Measurements from ENCODE around the gene EML4.

Gene EML4

GRCh38 chr2:42316910-42317309 is 147.8 kb downstream of the EML4 start:
- no peaks in the 10 kb centered on the region for H3K27me3 ChIP-seq (ENCODE audit: insufficient read depth, poor library complexity, severe bottlenecking)
- no peak for TF ChIP-seq GABPA (IDR thresholded peaks at IDR 0.05; ENCODE audit: low read depth)
- TF ChIP-seq, protein P1, sequence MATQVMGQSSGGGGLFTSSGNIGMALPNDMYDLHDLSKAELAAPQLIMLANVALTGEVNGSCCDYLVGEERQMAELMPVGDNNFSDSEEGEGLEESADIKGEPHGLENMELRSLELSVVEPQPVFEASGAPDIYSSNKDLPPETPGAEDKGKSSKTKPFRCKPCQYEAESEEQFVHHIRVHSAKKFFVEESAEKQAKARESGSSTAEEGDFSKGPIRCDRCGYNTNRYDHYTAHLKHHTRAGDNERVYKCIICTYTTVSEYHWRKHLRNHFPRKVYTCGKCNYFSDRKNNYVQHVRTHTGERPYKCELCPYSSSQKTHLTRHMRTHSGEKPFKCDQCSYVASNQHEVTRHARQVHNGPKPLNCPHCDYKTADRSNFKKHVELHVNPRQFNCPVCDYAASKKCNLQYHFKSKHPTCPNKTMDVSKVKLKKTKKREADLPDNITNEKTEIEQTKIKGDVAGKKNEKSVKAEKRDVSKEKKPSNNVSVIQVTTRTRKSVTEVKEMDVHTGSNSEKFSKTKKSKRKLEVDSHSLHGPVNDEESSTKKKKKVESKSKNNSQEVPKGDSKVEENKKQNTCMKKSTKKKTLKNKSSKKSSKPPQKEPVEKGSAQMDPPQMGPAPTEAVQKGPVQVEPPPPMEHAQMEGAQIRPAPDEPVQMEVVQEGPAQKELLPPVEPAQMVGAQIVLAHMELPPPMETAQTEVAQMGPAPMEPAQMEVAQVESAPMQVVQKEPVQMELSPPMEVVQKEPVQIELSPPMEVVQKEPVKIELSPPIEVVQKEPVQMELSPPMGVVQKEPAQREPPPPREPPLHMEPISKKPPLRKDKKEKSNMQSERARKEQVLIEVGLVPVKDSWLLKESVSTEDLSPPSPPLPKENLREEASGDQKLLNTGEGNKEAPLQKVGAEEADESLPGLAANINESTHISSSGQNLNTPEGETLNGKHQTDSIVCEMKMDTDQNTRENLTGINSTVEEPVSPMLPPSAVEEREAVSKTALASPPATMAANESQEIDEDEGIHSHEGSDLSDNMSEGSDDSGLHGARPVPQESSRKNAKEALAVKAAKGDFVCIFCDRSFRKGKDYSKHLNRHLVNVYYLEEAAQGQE (IDR thresholded peaks at IDR 0.05; ENCODE audit: insufficient replicate concordance, low read depth), result no peak
- no peak for TF ChIP-seq CTCF (IDR thresholded peaks at IDR 0.05; ENCODE audit: insufficient read depth, low read length)
- DNase-seq (ENCODE audit: low read depth in 1 of 2, low spot score in 1 of 2), result no peak
- H3K27ac ChIP-seq (replicated peaks), result no peak overlapping the region; the same call in 1 of the 2 replicates
- H3K4me3 ChIP-seq (replicated peaks; ENCODE audit: insufficient read depth, low read length), result no peak overlapping the region

DNA sequence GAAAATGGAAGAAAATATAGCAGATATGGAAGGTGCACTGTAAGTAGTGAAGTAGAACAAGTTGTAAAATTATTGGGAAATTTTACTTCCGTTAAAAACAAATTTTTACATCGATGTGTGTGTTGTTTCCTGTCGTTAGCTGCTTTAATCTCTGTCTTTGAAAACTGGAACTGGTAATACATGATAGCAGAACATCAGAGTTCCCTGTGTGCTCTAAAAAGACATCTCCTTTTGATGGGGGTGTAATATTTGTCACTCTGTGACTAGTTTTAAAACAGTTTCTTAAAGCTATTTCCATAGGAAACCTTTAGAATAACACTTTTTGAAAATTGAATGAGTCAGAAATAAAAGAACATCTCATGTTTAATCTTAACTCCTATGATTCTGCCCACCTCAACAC is 148.3 kb downstream of the EML4 start:
- Histone ChIP-seq H3K4me3 (replicated peaks; ENCODE audit: insufficient read depth, low read length) (no peak overlapping the region), H3K27ac (replicated peaks) (peak overlapping the region; percentile 8; the same call in 1 of the 2 replicates), H3K27me3 (ENCODE audit: insufficient read depth, poor library complexity, severe bottlenecking) (no peaks in the 10 kb centered on the region)
- TF ChIP-seq CTCF (IDR thresholded peaks at IDR 0.05; ENCODE audit: insufficient read depth, low read length) (no peak), GABPA (IDR thresholded peaks at IDR 0.05; ENCODE audit: low read depth) (no peak), POLR2AphosphoS5 (IDR thresholded peaks at IDR 0.05; ENCODE audit: low read depth) (no peak), SPI1 (IDR thresholded peaks at IDR 0.05; ENCODE audit: borderline replicate concordance, low read depth) (no peak)
- TF ChIP-seq, protein P1 (IDR thresholded peaks at IDR 0.05; ENCODE audit: insufficient replicate concordance, low read depth), result no peak
- DNase-seq (ENCODE audit: low read depth in 1 of 2, low spot score in 1 of 2), result no peak

DNA sequence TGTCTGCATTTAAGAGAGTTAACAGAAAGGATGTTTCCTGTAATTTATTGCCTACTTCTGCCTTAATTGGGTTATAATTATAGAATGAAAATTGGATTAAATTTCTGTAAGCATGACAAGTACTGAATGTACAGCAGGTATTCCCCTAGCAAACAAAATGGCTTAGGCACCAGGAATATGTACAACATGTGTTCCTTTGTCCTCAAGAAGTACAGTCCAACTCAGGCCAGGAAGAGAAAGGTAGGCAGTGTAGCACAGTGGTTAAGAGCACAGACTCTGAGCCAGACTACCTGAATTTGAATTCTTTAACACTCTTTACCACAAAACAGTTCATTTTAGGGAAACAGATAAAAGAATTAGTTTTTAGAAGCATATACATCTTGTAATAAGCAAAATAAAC is 148.8 kb downstream of the EML4 start:
- no peak overlapping the region for H3K4me3 ChIP-seq (replicated peaks; ENCODE audit: insufficient read depth, low read length)
- TF ChIP-seq, protein P1 (IDR thresholded peaks at IDR 0.05; ENCODE audit: insufficient replicate concordance, low read depth), result no peak
- no peak for TF ChIP-seq POLR2AphosphoS5 (IDR thresholded peaks at IDR 0.05; ENCODE audit: low read depth)
- TF ChIP-seq SPI1 (IDR thresholded peaks at IDR 0.05; ENCODE audit: borderline replicate concordance, low read depth), result no peak
- TF ChIP-seq CTCF (IDR thresholded peaks at IDR 0.05; ENCODE audit: insufficient read depth, low read length), result no peak
- no peak for TF ChIP-seq GABPA (IDR thresholded peaks at IDR 0.05; ENCODE audit: low read depth)
- DNase-seq (ENCODE audit: low read depth in 1 of 2, low spot score in 1 of 2), result no peak

More for the DNA sequence above, 148.8 kb downstream of the EML4 start:
- Histone ChIP-seq H3K27ac (replicated peaks) (peak overlapping the region; percentile 8; the same call in 1 of the 2 replicates), H3K27me3 (ENCODE audit: insufficient read depth, poor library complexity, severe bottlenecking) (no peaks in the 10 kb centered on the region)
